Islet precursor cell (in vitro differentiated cells): ENCODE measurements around the gene SPAG4.

Source experiments
- DNase-seq: peaks from one replicate; pipeline ENCODE4 v3.0.0-alpha.2; 2018

SPAG4 gene

DNA sequence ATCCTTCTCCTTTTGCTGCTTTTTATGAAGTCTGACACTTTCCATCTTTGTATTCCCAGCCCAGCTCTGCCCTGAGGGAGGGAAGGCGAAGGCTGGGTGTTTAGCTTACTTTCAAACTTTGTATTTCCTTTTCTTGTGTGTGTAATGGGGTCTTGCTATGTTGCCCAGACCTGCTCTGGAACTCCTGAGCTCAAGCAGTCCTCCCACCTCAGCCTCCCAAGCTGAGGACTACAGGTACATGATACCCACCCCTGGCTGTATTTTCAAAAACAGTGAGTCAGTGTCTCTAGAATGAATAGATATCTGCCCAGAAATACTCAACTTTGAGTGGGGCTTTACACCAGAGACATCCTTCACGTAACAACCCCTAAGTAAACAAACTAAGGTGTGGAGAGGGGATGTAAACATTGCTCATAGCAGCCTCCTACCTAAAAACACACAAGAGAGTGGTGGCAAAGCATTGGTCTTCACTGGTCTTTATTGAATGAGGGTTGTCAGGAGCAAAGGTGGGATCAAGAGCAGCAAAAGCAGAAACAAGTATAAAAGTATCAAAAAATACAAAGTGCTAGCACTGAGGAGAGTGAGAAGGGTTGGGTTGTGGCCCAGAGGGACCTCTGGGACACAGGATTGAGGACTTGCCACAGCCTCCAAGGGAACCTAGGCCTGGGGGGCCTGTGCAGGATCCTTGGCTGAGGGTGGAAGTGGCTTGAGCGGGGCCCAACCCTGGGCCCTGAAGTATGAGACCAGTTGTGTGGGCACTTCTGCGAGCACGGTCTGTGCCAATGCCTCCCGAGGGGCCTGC lies 10.2 kb downstream of the SPAG4 start:
- peak; percentile 15 for DNase-seq

DNA sequence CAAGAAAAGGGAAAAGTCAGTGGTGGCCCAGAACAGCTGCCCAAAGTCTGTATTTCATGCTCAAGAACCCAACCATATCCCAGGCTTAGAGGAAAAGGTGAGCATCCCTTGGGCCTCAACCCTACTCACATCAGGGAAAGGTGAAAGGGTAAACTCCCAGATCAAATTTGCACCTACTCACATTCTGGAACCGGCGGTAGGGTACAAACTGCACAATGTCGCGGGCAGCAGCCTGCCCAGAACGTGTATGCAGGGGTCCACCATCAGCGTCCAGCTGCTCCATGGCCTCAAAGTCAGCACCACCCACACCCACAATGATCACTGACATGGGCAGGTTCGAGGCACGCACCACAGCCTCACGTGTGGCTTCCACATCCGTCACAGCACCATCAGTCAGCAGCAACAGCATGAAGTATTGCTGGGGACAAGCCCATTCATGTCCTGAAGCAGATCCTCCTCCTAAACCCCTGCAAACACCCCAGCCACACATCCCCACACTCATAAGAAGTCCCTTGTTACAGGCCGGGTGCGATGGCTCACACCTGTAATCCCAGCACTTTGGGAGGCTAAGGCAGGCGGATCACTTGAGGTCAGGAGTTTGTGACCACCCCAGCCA lies 10.9 kb downstream of the SPAG4 start:
- DNase-seq: peak; percentile 35

DNA sequence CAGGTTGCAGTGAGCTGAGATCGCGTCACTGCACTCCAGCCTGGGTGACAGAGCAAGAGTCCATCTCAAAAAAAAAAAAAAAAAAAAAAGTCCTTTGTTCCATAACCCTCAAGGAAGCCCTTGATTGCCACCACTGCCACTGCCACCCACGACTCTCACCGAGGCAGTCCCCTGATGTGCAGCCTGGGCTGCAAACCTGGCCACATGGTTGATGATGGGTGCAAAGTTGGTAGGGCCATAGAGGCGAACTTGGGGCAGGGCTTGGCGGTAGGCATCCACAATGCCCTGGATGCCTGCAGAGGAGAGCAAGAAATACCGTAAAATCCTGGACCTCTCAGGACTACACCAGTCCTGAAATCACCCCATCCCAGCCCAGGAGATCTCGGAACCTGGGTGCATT lies 11.5 kb downstream of the SPAG4 start:
- peak; percentile 29 for DNase-seq

DNA sequence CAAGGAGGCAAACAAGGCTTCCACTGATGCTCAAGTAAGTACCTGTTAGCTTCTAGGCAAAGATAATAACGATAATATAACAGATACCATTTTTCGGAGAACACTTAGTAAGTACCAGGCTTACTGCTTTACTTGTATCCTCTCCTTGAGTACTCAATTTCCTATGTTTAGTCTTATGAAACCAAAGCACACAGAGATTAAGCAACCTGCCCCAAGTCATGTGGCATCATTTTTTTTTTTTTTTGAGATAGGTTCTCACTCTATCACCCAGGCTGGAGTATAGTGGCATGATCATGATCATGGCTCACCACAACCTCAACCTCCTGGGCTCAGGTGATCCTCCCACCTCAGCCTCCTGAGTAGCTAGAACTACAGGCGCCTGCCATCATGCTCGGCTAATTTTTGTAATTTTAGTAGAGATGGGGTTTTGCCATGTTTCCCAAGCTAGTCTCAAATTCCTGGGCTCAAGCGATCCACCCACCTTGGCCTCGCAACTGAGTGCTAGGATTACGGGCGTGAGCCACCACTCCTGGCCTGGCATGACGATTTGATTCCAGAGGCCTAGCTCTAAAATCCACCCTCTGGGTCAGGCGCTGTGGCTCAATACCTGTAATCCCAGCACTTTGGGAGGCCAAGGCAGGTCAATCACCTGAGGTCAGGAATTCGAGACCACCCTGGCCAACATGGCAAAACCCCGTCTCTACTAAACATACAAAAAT lies 14.0 kb downstream of the SPAG4 start:
- peak; percentile 8 for DNase-seq

DNA sequence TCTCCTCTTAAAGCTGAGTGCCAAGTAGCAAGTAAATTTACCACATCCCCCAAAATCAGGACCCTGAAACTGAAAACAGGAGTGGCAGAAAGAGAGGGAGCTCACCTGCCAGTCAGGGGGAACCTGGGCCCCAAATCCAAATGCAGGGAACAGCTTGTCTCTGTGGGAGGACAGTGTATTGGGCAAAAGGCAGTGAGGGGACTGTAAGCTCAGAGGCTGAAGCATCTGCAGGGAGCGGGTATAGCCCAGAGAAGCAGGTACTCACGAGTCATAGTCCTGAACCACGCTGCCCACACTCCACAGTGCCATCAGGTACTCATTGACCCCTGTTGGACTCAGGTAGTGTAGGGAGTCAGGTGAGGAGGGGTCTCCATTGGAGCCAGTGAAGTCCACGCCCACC lies 15.0 kb downstream of the SPAG4 start:
- no peak for DNase-seq

DNA sequence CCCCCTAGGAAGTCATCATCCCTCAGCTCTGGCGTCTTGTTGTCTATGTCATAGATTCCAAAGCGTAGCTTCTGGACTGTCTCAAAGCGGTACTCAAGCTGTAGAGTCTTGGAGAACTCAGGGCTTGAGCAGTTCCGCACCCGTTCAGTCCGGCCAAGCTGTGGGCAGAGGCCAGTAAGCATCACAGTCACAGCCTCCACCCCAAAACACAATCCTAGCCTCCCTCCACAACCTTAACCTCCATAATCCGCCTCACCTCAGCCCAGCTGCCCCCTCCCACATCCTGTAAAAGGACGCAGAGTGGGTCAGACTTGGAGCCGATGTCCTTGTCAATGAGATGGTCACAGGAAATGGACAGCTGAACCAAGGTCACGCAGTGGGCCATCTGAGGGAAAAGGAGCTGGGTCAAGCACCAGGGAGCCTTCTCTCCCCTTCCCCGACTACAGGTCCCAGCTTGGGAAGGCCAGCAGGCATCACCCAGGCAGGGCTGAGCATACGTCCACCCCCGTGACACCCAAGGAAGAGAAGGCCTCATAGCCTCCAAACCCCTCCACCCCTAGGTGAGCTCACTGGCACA lies 17.0 kb downstream of the SPAG4 start:
- no peak for DNase-seq

DNA sequence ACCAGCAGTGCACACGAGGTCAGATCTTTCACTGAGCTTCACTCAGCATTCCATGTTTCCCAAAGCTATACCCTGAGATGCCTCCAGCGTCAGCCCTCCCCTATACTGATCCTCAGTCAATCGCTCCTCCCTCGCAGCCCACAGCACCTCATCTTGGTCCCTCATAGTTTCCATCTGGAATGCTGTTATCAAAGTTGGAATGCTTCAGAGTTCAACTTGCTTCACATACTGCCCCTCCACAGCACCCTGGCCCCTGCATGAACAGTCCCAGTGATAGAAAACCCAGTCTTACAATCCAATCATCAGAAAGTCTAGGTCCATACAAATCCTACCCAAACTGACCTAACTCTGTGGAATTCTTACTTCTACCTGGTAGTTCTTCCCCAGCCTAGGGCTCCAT lies 20.0 kb downstream of the SPAG4 start:
- DNase-seq: no peak

DNA sequence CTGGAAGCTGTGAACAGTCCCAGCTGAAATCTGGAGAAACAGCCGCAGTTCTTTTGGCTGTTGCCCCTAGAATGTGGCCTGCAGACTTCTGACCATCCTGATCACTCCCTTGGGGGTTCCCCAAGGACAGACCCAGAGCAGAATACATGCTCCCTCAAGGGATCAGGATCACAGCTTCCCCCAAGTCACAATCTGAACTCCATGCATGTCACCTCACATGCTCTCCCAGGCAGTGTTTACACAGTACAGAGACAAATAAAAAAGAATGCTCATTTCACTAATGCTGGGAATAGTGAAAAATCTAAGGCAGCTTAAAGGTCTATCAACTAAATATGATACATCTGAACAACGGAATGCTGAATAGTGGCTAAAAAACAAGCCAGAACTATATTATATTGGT lies 20.5 kb downstream of the SPAG4 start:
- no peak for DNase-seq

DNA sequence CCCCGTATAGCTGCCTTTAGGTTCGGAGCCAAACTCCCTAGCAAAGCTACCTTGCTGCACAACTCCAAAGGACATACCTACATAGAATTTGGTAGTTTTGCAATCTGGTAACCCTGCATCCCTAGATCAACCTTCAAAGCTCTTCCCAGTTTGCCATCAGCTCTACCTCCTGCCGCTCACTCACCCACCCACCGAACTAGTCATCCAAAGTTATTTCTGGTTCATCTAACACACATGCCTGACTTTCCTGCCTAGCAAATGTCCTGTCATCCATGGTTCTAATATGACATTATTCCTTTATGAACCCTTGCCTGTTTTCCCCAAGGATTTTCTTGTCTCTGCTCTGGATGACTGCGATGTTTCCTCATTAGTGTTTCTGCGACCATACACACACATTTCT lies 21.6 kb downstream of the SPAG4 start:
- no peak for DNase-seq

DNA sequence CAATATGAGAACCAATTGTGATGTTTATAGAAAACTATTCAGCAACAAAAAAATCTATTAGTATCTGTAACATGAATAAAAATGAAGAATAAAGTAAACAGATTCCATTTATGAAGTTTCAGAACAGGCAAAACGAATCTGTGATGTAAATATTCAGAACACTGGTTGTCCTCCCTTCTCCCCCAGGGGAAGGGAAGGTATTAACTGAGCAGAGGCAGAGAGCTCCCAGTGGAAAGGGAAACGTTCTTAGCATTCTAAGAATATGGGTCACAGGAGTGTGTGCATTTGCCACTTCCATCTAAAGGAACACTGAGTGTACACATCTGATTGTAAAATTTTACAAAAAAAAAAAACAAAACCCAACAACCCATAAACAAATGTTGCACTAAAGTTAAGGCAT lies 23.1 kb downstream of the SPAG4 start:
- DNase-seq: no peak

DNA sequence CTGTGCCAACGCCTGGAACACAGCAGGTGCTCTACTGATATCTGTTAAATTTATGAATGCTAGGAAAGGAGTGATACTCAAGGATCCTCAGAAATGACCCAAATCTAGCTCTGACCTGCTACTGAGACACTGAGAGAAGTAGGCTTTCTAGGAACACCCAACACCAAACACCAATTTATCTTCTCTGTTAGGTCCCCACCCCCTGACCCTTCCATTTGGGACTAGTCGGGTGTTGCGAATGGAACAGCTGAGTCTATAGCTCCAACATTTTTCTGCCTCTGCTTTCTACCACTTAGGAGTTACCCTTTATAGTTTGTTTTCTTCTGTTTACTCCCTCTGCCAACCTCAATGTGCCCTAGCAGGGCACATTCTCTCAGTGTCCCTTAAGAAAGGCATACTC lies 25.1 kb downstream of the SPAG4 start:
- no peak for DNase-seq

DNA sequence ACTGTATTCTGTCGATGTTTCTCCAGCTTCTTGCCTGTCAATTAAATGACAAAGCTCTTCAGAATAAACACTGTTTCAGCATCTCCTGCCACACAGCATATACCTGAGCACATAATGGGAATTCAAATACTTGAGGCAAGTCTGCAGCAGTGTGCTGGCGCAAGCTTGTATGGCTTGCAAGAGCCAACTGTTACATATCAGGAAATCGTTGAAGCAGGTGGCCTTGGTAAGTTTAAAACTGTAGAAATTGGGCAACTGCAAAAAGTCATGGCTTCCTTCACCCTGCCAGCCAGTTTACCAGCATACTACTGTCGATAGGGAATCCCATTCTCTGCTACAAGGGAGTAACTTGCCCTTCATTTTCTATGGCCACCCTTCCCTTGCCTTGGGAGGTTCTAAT lies 26.1 kb downstream of the SPAG4 start:
- no peak for DNase-seq

DNA sequence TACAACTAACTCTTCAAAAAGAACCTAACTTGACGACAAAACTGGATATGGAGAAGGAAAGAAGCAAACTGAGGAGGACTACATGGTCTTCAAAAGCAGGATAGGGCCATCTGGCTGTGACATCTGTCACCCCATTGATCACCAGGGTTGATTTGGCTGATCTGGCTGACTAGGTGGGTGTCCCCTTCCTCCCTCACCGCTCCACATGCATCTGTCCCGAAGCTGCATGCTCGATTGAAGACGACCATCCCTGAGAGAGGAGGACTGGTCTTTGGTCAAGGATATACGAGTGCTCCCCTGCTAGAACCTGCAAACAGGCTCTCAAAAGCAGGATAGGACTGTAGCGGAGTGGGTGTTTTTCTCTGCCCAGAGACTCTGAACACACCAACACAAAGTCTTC lies 27.4 kb downstream of the SPAG4 start:
- no peak for DNase-seq

DNA sequence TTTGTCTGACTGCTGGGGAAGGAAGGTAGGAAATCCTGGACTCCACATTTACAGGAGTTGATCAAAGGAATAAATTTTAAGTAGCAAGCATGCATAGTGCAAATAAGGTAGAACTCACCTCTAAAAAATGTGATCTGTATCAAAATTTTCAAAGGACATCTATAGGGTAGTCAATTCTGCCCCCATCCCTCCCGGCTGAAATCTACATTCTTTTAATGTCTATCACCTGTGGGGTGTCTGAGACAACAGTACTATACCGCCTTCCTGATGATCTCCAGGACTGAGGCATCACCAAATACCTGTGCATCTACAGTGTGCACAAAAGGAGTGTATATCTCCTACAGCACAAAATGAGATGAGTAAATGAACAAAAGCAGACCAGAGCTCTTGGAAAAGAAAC lies 29.2 kb downstream of the SPAG4 start:
- no peak for DNase-seq

DNA sequence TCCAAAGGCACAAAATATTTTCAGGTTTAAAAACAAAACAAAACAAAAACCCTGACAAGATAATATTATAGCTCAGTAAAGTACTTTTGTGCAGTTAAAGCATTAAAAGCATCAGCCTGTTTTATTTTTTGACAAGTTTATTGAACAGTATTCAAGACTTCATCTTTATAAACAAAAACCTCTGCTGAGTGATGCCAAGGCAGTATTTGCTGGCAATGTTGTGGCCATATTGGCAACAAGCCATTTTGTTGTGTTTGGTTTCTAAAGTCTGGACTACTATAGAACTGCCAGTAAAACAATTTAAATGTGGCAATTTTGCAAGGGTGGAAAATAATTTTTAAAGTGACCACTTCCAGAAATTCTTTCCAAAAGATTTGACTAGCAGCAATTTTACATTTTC lies 33.2 kb downstream of the SPAG4 start:
- DNase-seq: no peak

DNA sequence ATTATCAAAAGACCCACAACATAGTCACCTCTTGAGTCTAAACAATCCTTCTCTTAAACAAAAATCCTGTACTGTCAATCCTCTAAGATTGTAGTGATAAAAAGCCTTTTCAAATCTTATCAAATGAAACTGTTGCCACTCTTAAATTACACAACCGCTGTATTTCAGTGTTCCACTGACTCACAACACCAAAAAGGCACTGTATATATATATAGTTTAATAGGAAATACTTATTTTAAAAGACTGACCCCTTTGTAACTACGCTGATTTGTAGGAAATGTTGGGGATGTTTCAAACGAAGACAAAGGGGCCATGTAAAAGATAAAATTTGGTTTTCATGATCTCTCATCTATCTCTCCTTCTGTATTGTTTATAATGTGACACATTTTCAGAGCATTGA lies 35.0 kb downstream of the SPAG4 start:
- DNase-seq: no peak

DNA sequence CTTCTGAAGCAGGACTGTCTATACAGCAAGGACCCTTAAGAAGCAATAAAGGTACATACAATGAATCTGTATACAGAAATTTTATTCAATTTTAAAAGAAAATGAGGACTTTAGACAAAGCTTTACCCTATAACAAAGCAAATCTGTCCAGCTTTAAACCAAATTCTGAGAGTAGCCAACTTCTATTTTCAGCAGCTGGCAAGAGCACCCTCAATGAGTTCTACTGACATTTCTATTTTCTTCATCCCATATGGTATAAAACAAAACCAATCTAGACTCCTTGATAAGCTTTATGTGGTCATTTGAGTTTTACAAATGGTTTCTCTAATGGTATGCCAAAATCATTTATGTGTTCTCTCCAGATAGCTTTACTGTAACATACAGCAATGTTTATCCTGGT lies 36.3 kb downstream of the SPAG4 start:
- DNase-seq: no peak

DNA sequence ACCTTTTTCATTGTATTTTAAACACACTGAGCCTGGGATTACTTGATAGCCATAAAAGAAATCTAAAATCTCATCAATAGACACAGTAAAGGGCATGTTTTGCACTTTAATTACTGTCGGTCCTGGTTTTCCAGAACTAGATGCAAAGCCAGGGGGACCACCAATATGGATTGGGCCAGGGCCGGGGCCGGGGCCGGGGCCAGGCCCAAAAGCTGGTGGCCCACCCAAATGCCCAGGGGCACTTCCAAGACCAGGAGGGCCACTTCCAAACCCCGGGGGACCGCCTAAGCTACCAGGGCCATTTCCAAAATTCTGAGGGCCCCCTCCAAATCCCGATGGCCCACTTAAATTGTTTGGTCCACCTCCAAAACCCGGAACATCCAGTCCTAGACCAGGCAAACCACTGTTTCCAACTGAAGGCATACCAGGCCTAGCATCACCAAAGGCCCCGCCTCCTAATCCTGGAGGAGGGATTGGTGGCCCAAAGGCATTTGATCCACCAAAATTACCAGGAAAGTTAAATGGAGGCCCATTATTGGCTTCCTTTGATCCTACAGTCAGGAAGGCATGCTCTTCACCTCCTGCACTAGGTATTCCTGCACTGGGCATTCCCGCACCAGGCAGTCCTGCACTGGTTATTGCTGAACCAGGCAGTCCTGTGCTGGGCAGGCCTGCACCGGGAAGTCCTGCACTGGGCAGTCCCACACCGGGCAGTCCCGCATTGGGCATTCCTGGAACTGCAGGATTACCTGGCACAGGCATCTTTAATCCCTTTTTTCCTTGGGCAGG lies 37.2 kb downstream of the SPAG4 start:
- DNase-seq: no peak

DNA sequence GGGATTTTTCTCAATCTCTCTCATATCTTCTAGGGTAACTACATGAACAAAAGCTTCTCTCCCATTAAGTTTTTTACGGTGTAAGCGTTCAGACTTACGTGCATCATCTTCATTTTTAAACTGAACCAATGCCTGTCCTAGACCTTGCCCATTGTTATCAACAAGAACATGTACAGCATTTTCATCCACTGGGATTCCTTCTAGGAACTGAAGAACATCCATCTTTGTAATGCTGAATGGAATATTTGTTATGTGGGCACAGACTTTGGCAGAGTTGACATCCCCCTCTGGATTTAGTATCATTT lies 37.8 kb downstream of the SPAG4 start:
- DNase-seq: no peak

DNA sequence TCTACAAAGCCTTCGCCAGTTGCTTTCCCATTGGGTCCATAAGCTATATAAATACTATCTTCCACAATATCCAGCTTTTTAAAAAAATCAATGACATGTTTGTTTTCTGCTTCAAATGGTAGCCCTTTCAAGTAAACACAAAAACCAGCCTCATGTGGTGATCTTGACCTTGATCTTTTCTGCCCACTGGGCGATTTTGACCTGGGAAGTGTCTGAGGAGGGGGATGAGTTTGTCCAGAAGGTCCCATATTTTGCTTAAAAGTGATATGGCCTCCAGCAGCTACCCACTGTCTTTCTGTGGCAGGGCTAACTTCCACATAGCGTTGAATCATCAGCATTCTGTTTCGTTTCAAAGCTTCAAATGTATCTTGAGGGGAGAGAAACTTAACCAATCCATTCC lies 38.3 kb downstream of the SPAG4 start:
- DNase-seq: no peak

DNA sequence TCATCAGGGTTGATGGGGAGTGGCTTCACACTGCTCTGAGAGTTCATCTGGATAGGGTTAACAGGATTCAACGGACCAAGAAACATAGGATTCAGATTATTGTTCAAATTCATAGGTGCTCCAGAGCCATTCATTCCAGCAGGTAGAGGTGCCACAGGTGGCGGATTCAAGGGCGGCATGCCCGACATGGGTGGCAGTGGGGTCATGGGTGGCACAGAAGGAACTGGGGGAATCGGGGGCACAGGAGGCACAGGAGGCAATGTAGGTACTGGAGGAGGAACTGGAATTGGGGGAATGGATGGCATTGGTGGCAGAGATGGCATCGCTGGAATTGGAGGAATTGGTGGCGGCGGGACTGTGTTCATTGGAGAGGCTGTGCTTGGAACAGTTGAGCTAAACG lies 38.8 kb downstream of the SPAG4 start:
- no peak for DNase-seq

DNA sequence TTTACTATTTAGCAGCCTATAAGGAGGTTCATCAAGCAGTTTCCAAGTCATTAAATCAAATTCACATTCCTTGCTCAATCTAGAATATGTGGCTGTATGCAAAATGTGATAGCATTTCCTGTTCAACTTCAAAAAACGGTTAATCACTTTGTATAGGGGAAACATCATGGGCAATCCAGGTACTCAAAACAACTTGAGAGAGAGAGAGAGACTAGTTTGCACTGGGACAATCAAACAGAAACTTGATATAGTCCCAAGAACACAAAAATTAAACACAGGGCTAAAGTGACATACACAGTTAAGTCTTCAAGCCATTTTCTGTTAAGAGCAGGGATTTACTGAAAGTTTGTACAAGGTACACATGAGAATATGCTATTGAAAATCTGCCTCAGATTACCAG lies 41.6 kb downstream of the SPAG4 start:
- no peak for DNase-seq
